ENCODE data around the gene NRXN3.

Gene NRXN3

GRCh38 chr14:78327426-78328221 lies 157.5 kb downstream of the NRXN3 start:
- DNase-seq = no peak

DNA sequence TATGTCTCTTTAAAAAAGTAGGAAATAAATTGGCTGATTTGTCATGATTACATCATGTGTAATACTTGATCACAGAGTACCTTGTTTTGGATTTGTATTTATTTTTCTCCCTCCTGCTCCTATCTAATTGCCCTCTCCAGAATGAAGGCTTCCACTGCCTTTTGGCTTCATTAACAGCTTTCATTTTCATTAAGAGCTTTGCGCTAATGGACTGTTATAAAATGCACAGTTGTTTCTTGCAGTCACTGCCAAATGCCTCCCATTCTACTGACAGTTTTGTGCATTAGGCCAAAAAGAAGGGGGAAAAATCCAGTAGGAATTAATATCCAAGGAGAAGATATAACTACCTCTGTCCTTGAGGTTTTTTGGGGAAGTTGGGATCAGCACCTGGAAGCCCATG lies 159.2 kb downstream of the NRXN3 start:
- DNase-seq = no peak

DNA sequence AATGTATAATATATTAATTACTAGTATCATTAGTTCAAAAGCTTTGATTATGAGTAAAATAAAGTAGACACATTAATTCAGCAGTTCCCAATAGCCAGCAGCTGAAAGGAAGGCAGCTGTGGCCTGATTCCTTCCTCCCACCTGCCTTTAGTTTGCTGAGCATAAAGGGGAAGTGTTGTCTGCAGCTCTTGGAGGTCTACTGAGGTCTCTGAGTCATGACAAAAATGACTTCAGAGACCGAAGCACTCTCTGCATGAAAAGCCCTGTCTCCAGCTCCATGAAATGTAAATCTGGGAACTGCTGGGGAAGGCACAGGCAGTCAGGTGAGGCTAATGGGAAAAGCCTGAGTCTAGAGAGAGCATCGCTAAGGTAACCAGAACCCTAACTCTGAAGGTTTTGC lies 165.4 kb downstream of the NRXN3 start:
- no peak for DNase-seq

- DNase-seq = no peak
Measured at GRCh38 chr14:78340250-78340649, 170.1 kb downstream of the NRXN3 start.

DNA sequence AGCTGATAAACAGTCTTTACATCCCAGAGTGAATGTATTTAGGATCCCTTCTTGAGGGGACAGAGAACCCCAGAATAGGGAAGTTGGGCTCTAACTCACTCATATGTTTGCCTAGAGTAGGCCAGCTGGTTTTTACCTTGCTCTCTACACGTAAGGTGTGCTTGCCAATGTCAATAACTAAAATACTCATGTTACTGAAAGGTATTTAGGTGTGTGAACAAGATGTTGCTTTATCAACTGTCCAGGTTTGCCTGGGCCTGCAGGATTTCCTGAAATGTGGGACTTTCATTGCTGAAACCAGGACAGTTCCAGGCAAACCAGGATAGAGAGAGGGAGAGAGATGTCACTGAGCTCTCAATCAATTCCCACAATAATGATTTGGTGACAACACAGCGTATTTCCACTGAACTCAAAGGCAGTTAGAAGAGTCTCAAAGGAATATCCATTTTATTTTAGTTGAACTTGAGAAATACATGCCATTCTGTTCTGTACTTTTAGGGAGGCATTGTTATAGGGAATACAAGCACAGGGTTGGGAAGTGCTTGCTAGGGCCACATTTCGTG lies 171.7 kb downstream of the NRXN3 start:
- no peak for DNase-seq

DNA sequence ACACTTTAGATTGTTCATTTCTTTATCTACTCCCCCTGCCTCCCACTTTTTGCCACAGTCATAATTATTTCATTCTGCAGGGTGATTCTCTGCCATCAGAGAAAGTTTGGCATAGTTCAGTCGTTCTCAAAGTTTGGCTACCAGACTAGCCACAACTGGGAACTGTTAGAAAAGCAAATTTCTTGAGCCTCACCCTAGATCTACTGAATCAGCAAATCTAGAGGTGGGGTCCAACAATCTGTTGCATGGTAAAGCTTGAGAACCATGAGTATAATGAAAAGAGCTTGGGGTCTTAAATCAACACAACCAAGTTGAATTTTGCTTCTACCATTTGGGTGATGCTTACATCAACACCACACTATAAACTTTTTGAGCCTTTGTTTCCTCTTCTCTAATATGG lies 172.7 kb downstream of the NRXN3 start:
- DNase-seq = no peak

GRCh38 chr14:78344290-78344689 lies 174.1 kb downstream of the NRXN3 start:
- no peak for DNase-seq

DNA sequence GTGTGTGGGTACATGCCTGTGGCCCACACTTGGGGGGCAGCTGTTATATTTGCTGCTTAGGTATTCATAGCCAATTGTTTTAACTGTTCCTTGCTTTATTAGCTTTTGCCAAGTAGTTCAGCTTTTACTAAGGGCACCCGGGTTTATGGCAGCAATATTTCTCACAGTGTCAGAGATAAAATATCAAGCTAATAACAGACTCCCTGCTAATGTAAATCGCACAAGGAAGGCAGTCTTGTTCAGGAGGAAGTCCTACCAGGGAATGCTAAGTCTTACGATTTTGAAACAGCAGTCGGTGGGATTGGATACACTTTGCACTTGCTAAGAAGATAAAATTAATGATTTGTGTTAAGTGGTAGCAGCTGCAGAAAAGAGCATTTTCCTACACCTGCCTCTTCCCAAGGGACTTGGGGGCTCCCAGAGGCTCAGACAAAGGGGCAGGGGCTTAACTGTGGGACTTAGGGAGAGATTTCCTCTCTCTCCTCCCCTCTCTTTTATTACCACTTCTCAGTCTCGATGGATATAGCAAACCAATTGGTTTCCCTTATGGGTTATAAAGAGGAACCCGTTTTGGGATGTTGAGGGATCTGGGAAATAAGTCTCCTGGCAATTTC lies 175.1 kb downstream of the NRXN3 start:
- DNase-seq = no peak

GRCh38 chr14:78346747-78347146 lies 176.6 kb downstream of the NRXN3 start:
- DNase-seq = no peak

DNA sequence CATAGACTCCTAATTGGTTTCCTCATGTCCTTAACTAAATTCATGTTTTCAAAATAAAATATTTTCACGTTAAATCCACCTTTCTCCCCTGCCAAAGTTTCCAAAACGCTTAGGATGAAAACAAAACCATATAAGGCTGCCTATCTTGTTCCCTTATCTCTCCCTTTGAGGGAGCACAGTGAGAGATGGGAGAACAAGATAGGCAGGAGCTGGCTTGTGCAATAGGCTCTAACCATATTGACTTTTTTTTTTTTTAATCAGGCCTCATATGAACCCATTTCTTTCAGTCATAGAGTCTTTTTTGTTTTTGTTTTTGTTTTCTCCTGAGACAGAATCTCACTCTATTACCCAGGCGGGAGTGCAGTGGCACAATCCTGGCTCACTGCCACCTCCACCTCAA lies 184.9 kb downstream of the NRXN3 start:
- DNase-seq = no peak

- DNase-seq = no peak
Measured at GRCh38 chr14:78356391-78356790, 186.2 kb downstream of the NRXN3 start.

- no peak for DNase-seq
Measured at GRCh38 chr14:78358591-78358990, 188.4 kb downstream of the NRXN3 start.

DNA sequence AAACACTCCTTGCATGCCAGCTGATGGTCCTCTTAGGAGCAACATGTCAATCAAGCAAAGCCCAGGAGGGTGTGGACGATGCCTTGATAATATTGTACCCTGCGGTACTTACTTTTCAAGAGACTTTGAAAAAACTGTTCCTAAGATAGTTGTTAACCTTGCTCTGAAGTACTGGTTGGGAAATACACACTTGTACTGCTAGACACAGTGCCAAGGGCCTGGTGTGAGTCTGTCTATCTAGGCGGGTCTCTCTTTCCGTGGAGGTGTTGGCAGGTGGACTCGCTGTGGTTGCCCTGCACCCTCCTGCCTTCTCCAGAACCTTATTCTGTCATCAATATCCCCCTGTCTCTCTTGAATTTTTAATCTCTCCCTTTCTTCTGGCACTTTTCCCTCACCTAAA lies 189.4 kb downstream of the NRXN3 start:
- DNase-seq = no peak

DNA sequence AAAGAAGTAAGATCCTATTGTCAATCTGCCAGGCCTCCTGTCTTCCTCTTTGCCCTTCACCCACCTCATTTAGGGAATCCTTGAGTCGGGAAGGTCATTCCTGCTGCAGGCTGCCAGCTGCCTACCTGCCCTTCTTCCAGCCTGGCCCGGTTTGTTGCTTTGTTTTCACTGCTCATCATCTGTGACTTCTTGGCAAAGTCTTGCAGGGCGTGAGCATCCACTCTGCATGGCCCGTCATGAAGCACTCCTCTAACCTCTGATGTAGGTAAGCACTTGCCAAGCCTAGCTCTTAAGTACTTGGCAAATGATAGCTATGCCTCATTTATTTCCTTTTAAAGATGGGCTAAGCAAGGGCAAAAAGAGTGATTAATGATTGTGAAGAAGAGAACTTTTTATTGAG lies 192.8 kb downstream of the NRXN3 start:
- no peak for DNase-seq

DNA sequence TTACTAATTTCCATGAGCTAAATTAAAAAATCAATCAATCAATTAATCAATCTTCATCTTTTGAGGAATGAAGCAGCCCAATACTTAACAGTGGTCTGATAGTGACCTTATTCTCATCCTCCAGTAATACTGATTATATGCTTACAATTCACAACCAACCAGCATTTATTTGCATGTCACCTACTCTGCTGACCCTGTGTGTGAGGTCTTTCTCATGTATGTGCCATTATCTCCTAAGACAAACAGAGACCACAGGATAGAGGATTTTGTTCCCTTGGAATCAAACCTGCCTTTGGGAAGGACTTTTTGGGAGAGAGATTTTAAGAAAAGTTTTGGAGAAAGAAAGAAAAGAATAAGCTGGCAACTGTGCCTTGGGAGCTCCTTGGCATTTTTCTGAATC lies 197.2 kb downstream of the NRXN3 start:
- no peak for DNase-seq

GRCh38 chr14:78383060-78383459 lies 212.9 kb downstream of the NRXN3 start:
- no peak for DNase-seq

- DNase-seq = no peak
Measured at GRCh38 chr14:78398216-78398615, 228.0 kb downstream of the NRXN3 start.

- DNase-seq = no peak
Measured at GRCh38 chr14:78399316-78399889, 229.2 kb downstream of the NRXN3 start.

DNA sequence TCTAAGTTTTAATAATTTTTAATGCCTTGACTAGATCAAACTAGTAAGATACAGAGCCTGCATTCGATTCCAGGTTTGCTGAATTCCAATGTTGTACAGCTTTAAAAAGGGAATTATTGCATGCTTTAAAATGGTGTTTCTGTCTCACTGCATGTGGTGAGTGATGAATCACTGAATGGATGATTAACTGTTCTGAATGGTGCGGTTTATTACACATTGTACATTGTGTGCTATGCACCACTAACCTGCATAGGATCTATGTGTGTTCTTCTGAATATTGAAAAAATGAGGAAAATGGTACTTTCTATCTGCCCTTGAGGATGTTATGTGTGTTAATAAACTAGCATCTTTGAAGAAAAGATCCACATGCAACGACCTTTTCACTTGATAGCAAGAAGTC lies 231.7 kb downstream of the NRXN3 start:
- DNase-seq = no peak

DNA sequence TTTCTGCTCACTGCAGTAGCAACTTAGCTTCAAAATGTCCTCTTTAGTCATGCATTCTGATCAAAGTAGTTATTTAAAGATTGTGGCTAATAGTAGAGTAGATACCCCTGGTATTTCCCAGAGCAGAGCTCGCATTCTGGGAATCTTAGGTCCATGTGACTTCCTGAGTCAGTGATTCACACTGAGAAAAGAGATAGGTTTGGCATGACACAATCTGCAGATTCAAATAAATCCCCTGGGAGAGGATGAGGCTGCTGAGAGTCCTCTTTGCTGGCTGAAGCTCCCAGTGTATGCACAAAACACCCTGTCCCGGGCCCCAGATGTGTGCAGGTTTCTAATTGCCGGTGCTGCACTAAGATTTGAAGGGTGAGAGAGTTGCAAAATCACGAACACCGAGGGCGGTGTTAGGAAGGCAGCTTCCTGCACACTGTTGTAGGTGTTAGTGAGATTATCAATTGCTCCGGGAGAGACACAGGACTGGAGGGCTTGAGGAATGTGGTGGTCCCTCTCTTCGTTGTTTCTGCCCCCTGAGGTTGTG lies 233.2 kb downstream of the NRXN3 start:
- DNase-seq = no peak

- no peak for DNase-seq
Measured at GRCh38 chr14:78405079-78405856, 235.1 kb downstream of the NRXN3 start.

DNA sequence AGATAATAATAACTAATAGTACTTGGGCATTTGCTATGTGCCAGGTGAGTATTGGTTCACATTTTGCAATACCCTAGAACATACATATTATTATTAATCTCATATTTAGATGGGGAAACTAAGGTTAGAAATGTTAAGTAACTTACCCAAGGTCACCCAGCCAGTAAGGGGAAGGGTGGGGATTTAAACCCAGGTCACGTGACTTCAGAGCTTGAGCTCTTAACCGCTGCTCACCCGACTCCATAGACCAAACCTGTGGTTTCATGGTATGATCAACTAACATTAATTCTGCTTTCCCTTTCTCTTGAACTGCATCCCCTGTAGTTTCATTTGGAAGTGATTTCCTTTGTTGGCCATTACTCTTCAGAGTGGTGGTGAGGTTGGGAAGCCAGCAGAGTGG lies 242.3 kb downstream of the NRXN3 start:
- DNase-seq = no peak

GRCh38 chr14:78414172-78414571 lies 244.0 kb downstream of the NRXN3 start:
- DNase-seq = no peak
